Tibial artery (tissue), 4 donors: ENCODE measurements around the gene BICC1.

Source experiments
- DNase-seq, 2 donors: peaks; one replicate each; pipeline ENCODE4 v3.0.0-alpha.2; 2019
- H3K27ac ChIP-seq, 2 donors: fragments of 200-600 bp; sonication (generic) in 1 of 2; 1 replicate in 1 of 2; 2 replicates in 1 of 2; pipeline ENCODE4 v1.5.1; 2018 to 2019; ENCODE audit warnings: mild to moderate bottlenecking in 1 of 2
- H3K27me3 ChIP-seq, 2 donors: fragments of 200-600 bp; sonication (generic) in 1 of 2; one replicate each; pipeline versions ENCODE4 v1.5.1 to v1.6.0; 2016 to 2019
- H3K36me3 ChIP-seq, 3 donors: fragments of 200-600 bp; sonication (generic) in 2 of 3; one replicate each; pipeline ENCODE4 v1.5.1; 2016 to 2019; ENCODE audit warnings: mild to moderate bottlenecking in 2 of 3
- H3K4me1 ChIP-seq, 4 donors: fragments of 200-600 bp; sonication (generic) in 2 of 4; 1 replicate in 3 of 4; 2 replicates in 1 of 4; pipeline ENCODE4 v1.5.1; 2016 to 2019
- H3K4me3 ChIP-seq, 2 donors: fragments of 200-600 bp; sonication (generic) in 1 of 2; 1 replicate in 1 of 2; 2 replicates in 1 of 2; pipeline ENCODE4 v1.5.1; 2018 to 2019; ENCODE audit warnings: mild to moderate bottlenecking in 2 of 2
- H3K9me3 ChIP-seq, 3 donors: fragments of 200-600 bp; sonication (generic) in 1 of 3; one replicate each; pipeline ENCODE4 v1.5.1; 2016 to 2019
- CTCF ChIP-seq, 2 experiments: fragments of 200-600 bp in 1 of 2; fragments of 450-650 bp in 1 of 2; IDR thresholded peaks; one replicate each; pipeline ENCODE4 v1.5.1; 2017 to 2019; ENCODE audit warnings: antibody characterized with exemption in 2 of 2, mild to moderate bottlenecking in 1 of 2, moderate library complexity in 1 of 2
- intact Hi-C: fragments of 100-400 bp; cut with DNase I; formaldehyde crosslinking; loops from one replicate; pipeline ENCODE4 v1.15.0; 2023; ENCODE audit warnings: low total_unique reads

BICC1 gene

DNA sequence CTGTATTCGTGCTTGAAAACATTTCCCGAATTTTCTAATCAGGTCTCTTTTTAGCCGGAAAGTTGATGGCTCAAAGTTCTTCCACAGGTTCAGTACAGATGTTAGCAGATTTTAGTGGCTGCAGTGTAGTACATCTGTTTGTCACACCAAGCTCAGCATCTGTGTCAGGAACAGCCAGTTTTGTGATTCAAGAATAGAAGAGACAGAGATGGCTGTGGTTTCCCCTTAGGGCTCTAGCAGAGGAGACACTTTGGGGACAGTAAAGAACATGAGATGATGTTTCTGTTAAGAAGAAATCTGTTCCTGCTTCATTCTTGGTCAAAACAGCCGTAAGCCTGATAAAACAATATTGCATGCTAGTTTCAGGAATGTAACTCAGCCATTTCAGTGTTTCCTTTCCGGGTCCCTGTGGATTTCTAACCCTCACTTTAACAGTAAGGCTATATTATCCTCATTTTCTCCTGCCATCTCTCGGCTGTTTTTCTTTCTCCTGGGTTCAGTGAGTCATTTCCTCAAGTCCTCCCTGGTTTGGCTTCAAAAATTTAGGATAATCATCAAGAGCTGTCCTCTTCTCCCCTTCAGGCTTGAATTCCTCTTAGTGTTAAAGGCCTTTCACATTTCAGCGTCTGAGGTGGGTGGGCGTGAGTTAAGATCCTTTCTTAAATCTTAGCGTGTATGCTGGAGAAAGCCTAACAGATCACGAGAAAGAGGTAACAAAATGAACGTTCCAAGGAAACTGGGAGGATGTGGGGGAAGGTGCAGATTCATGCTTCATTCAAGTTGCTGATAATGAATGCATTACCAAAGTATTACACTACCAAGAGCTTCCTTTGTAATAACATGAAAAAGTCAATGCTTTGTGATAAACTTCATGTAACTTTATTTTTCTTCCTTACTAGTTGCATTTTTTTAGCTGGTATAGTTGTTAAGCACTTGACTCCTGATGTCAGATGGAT lies 37.1 kb upstream of the BICC1 start:
- Histone ChIP-seq H3K9me3 (no peaks in the 10 kb centered on the region), H3K27ac (peak overlapping the region; percentile 68 to 82), H3K4me3 (peak overlapping the region; percentile 28 to 30), H3K36me3 (no peaks in the 10 kb centered on the region), H3K4me1 (peaks cover 0 to 53% (median 18%) of the 10 kb centered on the region in 4 donors), H3K27me3 (no peaks in the 10 kb centered on the region)
- no peak for DNase-seq
- intact Hi-C loops, result no loop called here
- no peak for TF ChIP-seq CTCF (IDR thresholded peaks at IDR 0.05)

DNA sequence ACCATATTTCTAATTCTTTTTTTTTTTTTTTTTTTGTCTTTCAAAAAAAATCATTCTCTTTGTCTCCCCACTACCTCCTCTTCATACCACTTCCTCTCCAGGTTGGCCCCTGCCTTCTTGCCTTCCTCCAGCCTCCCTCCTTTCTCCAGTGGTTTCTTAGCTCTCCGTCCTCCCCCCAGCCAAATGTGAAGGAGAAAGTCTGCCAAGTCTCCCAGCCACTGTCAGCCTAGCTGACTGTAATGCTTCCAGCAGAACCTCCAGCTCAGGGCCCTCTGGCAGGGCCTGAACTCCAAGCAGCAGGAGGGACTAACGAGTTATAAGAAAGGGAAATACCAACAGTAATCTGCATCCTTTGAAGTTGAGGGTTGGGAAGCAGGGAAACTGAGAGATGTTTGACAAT lies 35.5 kb upstream of the BICC1 start:
- DNase-seq, result peak; percentile 29 to 70

DNA sequence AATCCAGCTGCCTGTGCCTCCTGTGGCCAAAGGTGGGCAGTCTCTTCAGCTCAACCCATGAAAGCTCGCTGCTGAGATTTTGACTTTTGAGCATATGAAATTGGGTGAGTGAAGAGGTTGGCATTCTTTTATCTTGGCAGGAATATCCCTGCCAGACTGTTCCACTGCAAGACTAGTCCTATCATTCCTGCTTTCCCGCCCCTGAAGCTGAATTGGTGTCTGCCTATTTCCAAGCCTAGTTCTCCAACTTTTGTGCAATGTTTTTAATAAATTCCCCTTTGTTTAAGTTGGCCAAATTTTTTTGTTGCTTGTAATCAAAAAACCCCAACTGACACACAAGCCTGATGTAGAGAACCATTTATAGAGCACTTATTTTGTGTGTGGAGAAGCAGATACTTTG lies 34.8 kb upstream of the BICC1 start:
- Histone ChIP-seq H3K27me3 (no peaks in the 10 kb centered on the region), H3K4me3 (no peak overlapping the region), H3K9me3 (no peaks in the 10 kb centered on the region), H3K27ac (peak overlapping the region; percentile 44 to 82), H3K4me1 (peaks cover 0 to 47% (median 18%) of the 10 kb centered on the region in 4 donors), H3K36me3 (no peaks in the 10 kb centered on the region)
- no peak for DNase-seq
- no peak for TF ChIP-seq CTCF (IDR thresholded peaks at IDR 0.05)
- intact Hi-C loops, result no loop called here

More for the DNA sequence above, 35.5 kb upstream of the BICC1 start:
- no peaks in the 10 kb centered on the region for H3K27me3 ChIP-seq
- H3K36me3 ChIP-seq, result no peaks in the 10 kb centered on the region
- H3K9me3 ChIP-seq, result no peaks in the 10 kb centered on the region
- no peak overlapping the region for H3K4me3 ChIP-seq
- H3K27ac ChIP-seq, result peak overlapping the region; percentile 44 to 82
- intact Hi-C loops, result no loop called here
- H3K4me1 ChIP-seq, result peaks cover 0 to 50% (median 18%) of the 10 kb centered on the region in 4 donors
- TF ChIP-seq CTCF (IDR thresholded peaks at IDR 0.05), result no peak

GRCh38 chr10:58479045-58479444 lies 33.6 kb upstream of the BICC1 start:
- Histone ChIP-seq H3K4me1 (peaks cover 0 to 42% (median 18%) of the 10 kb centered on the region in 4 donors), H3K36me3 (no peaks in the 10 kb centered on the region)
- intact Hi-C loops, result no loop called here

GRCh38 chr10:58480321-58480720 lies 32.4 kb upstream of the BICC1 start:
- no peak for DNase-seq
- Histone ChIP-seq H3K36me3 (no peaks in the 10 kb centered on the region), H3K4me1 (peaks cover 0 to 30% (median 18%) of the 10 kb centered on the region in 4 donors), H3K27ac (no peak overlapping the region), H3K9me3 (no peaks in the 10 kb centered on the region), H3K4me3 (no peak overlapping the region), H3K27me3 (no peaks in the 10 kb centered on the region)
- intact Hi-C loops, result no loop called here
- TF ChIP-seq CTCF (IDR thresholded peaks at IDR 0.05), result no peak

More at GRCh38 chr10:58479045-58479444, 33.6 kb upstream of the BICC1 start:
- Histone ChIP-seq H3K9me3 (no peaks in the 10 kb centered on the region), H3K27me3 (no peaks in the 10 kb centered on the region), H3K27ac (no peak overlapping the region), H3K4me3 (no peak overlapping the region)
- TF ChIP-seq CTCF (IDR thresholded peaks at IDR 0.05), result no peak
- no peak for DNase-seq
